ENCODE data around the gene CBX6.
A peak's percentile ranks its signal among the peaks of the same experiment; 100 is the strongest.
"Not testable (repeated sequence)": the region's sequence is repeated elsewhere in the genome, so short reads cannot be mapped to it uniquely, and the experiment has no call there.

CBX6 gene

GRCh38 chr22:38865201-38866023 is 6.6 kb downstream of the CBX6 start:
- no peak overlapping the region for H3K9ac ChIP-seq (ENCODE audit: low read depth, low read length)
- no peaks in the 10 kb centered on the region for H3K9me3 ChIP-seq (ENCODE audit: control insufficient read depth, insufficient read depth, low read length)
- peaks cover 2% of the 10 kb centered on the region for H3K4me1 ChIP-seq (ENCODE audit: control insufficient read depth, insufficient read depth, low read length)
- H3K27me3 ChIP-seq (ENCODE audit: control insufficient read depth, insufficient read depth, low read length), result no peaks in the 10 kb centered on the region
- H3K4me3 ChIP-seq (ENCODE audit: low read depth, low read length), result no peak overlapping the region
- H3K36me3 ChIP-seq (ENCODE audit: control insufficient read depth, insufficient read depth, low read length), result peaks cover 26% of the 10 kb centered on the region

DNA sequence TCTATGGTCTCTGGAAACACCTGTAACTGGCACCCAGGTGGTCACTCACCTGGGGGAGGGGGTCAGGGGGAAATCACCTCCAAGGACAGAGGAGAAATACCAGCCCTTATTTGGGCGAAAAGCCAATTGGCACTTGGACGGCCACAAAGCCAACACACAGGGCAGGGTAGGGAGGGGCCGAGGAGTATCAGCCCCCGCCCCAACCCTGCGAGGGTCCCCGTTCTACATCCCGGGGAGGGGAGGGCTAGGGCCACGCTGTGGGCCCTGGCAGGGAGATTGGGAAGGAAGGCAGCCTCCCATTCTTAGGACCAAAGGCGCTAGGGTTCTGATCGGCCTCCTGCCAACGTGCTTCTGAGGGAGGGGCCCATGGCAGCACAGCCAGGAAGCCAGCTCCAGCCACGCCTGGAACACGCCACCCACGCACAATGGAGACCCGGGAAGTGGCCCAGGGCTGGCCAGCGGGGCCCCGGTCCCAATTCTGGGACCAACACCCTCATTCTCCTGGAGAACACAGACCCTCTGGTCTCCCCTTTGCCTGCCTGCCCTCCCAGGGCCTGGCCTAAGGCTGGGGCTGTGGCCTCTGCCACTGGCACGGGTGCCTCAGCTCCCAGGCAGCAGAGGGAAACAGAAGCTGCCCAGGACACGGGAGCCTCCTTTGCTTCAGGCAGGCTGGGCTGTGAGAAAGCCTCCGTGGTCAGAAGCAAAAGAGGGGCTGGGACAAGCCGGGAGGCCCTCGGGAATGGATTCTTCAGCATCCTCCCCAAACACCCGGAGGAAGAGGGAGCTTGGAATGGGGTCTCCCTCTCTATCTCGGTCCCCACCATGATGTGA is 7.4 kb downstream of the CBX6 start:
- H3K4me1 ChIP-seq (ENCODE audit: control insufficient read depth, insufficient read depth, low read length), result peaks cover 2% of the 10 kb centered on the region
- no peak overlapping the region for H3K4me3 ChIP-seq (ENCODE audit: low read depth, low read length)
- no peaks in the 10 kb centered on the region for H3K9me3 ChIP-seq (ENCODE audit: control insufficient read depth, insufficient read depth, low read length)
- peak overlapping the region; percentile 37 for H3K9ac ChIP-seq (ENCODE audit: low read depth, low read length)
- H3K36me3 ChIP-seq (ENCODE audit: control insufficient read depth, insufficient read depth, low read length), result peaks cover 22% of the 10 kb centered on the region
- H3K27me3 ChIP-seq (ENCODE audit: control insufficient read depth, insufficient read depth, low read length), result no peaks in the 10 kb centered on the region

- no peaks in the 10 kb centered on the region for H3K27me3 ChIP-seq (ENCODE audit: control insufficient read depth, insufficient read depth, low read length)
- H3K4me3 ChIP-seq (ENCODE audit: low read depth, low read length), result no peak overlapping the region
- H3K36me3 ChIP-seq (ENCODE audit: control insufficient read depth, insufficient read depth, low read length), result peaks cover 20% of the 10 kb centered on the region
- H3K9me3 ChIP-seq (ENCODE audit: control insufficient read depth, insufficient read depth, low read length), result no peaks in the 10 kb centered on the region
- no peak overlapping the region for H3K9ac ChIP-seq (ENCODE audit: low read depth, low read length)
- peaks cover 2% of the 10 kb centered on the region for H3K4me1 ChIP-seq (ENCODE audit: control insufficient read depth, insufficient read depth, low read length)
Measured at GRCh38 chr22:38863531-38864131, 8.4 kb downstream of the CBX6 start.

- Histone ChIP-seq H3K9me3 (ENCODE audit: control insufficient read depth, insufficient read depth, low read length) (no peaks in the 10 kb centered on the region), H3K9ac (ENCODE audit: low read depth, low read length) (no peak overlapping the region), H3K27me3 (ENCODE audit: control insufficient read depth, insufficient read depth, low read length) (no peaks in the 10 kb centered on the region), H3K4me3 (ENCODE audit: low read depth, low read length) (no peak overlapping the region), H3K36me3 (ENCODE audit: control insufficient read depth, insufficient read depth, low read length) (peaks cover 14% of the 10 kb centered on the region), H3K4me1 (ENCODE audit: control insufficient read depth, insufficient read depth, low read length) (peaks cover 2% of the 10 kb centered on the region)
Measured at GRCh38 chr22:38862375-38863329, 9.4 kb downstream of the CBX6 start.

DNA sequence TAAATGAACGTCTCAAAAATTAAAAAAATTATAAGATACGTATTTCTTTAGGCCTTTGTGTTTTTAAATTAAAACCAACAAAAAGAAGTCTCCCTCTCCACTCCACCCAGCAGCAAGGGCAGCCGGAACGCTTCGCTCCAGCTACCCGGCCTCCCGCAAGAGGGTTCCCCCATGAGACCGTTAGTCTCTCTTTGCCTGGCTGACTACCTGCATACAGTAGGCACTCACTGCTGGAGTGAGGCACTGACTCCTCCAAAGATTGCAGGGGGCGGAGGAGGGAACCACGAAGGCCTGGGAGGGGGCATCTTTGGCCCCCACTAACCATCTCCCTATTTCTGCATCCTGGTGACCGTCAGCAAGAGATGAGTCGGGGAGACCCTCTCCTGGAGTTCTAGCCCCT is 10.1 kb downstream of the CBX6 start:
- H3K27me3 ChIP-seq (ENCODE audit: control insufficient read depth, insufficient read depth, low read length), result no peaks in the 10 kb centered on the region
- H3K9ac ChIP-seq (ENCODE audit: low read depth, low read length), result no peak overlapping the region
- H3K9me3 ChIP-seq (ENCODE audit: control insufficient read depth, insufficient read depth, low read length), result no peaks in the 10 kb centered on the region
- H3K4me3 ChIP-seq (ENCODE audit: low read depth, low read length), result no peak overlapping the region
- peaks cover 9% of the 10 kb centered on the region for H3K36me3 ChIP-seq (ENCODE audit: control insufficient read depth, insufficient read depth, low read length)
- H3K4me1 ChIP-seq (ENCODE audit: control insufficient read depth, insufficient read depth, low read length), result peaks cover 2% of the 10 kb centered on the region

DNA sequence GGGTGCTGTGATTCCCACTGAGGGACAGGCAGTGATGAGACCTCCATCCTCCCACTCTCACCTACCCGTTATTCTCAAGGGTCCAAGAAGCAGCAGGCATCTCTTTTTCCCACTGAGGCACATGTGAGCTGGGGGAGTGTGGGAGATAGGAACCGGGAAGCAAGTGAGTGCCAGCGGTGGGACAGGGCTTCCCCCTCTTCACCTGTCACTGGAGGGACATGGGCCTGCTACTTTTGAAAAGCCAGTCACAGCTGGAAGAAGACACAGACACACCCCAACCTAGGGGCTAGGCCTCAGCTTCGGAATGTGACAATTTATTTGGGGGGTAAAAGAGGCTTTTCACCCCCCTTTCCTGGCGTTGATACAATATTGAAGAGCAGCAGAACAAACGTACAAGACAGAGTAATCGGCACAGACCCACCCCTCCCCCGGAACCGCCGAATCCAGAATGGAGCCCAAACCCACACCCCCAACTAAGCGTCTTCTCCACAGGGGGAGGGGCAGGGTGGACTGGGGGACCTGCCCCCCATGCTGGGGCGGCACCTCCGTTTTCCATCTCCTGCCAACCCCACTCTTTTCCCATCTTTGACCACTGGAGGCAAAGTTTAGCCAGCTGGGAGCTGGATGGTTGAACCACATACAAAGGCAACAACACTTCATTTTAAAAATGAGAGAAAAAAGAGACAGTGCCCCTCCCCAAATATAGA is 10.7 kb downstream of the CBX6 start:
- Histone ChIP-seq H3K27me3 (ENCODE audit: control insufficient read depth, insufficient read depth, low read length) (no peaks in the 10 kb centered on the region), H3K4me1 (ENCODE audit: control insufficient read depth, insufficient read depth, low read length) (peaks cover 2% of the 10 kb centered on the region)

GRCh38 chr22:38860283-38861169 is 11.5 kb downstream of the CBX6 start:
- Histone ChIP-seq H3K9me3 (ENCODE audit: control insufficient read depth, insufficient read depth, low read length) (no peaks in the 10 kb centered on the region), H3K9ac (ENCODE audit: low read depth, low read length) (no peak overlapping the region), H3K36me3 (ENCODE audit: control insufficient read depth, insufficient read depth, low read length) (peaks cover 4% of the 10 kb centered on the region), H3K4me3 (ENCODE audit: low read depth, low read length) (no peak overlapping the region), H3K4me1 (ENCODE audit: control insufficient read depth, insufficient read depth, low read length) (peaks cover 2% of the 10 kb centered on the region), H3K27me3 (ENCODE audit: control insufficient read depth, insufficient read depth, low read length) (no peaks in the 10 kb centered on the region)

More for the DNA sequence above, 10.7 kb downstream of the CBX6 start:
- Histone ChIP-seq H3K9me3 (ENCODE audit: control insufficient read depth, insufficient read depth, low read length) (no peaks in the 10 kb centered on the region), H3K9ac (ENCODE audit: low read depth, low read length) (no peak overlapping the region), H3K36me3 (ENCODE audit: control insufficient read depth, insufficient read depth, low read length) (peaks cover 9% of the 10 kb centered on the region), H3K4me3 (ENCODE audit: low read depth, low read length) (no peak overlapping the region)

- Histone ChIP-seq H3K4me1 (ENCODE audit: control insufficient read depth, insufficient read depth, low read length) (peaks cover 2% of the 10 kb centered on the region), H3K36me3 (ENCODE audit: control insufficient read depth, insufficient read depth, low read length) (no peaks in the 10 kb centered on the region), H3K9ac (ENCODE audit: low read depth, low read length) (no peak overlapping the region), H3K9me3 (ENCODE audit: control insufficient read depth, insufficient read depth, low read length) (no peaks in the 10 kb centered on the region), H3K4me3 (ENCODE audit: low read depth, low read length) (no peak overlapping the region), H3K27me3 (ENCODE audit: control insufficient read depth, insufficient read depth, low read length) (no peaks in the 10 kb centered on the region)
Measured at GRCh38 chr22:38859581-38860282, 12.3 kb downstream of the CBX6 start.

GRCh38 chr22:38858492-38858891 is 13.5 kb downstream of the CBX6 start:
- Histone ChIP-seq H3K4me1 (ENCODE audit: control insufficient read depth, insufficient read depth, low read length) (peaks cover 2% of the 10 kb centered on the region), H3K36me3 (ENCODE audit: control insufficient read depth, insufficient read depth, low read length) (no peaks in the 10 kb centered on the region), H3K4me3 (ENCODE audit: low read depth, low read length) (no peak overlapping the region), H3K9ac (ENCODE audit: low read depth, low read length) (no peak overlapping the region), H3K27me3 (ENCODE audit: control insufficient read depth, insufficient read depth, low read length) (no peaks in the 10 kb centered on the region), H3K9me3 (ENCODE audit: control insufficient read depth, insufficient read depth, low read length) (no peaks in the 10 kb centered on the region)

- not testable (repeated sequence) for H3K36me3 ChIP-seq (ENCODE audit: control insufficient read depth, insufficient read depth, low read length); H3K9me3 ChIP-seq (ENCODE audit: control insufficient read depth, insufficient read depth, low read length); H3K27me3 ChIP-seq (ENCODE audit: control insufficient read depth, insufficient read depth, low read length); H3K4me1 ChIP-seq (ENCODE audit: control insufficient read depth, insufficient read depth, low read length); H3K4me3 ChIP-seq (ENCODE audit: low read depth, low read length); H3K9ac ChIP-seq (ENCODE audit: low read depth, low read length)
Measured at GRCh38 chr22:38854476-38854875, 17.5 kb downstream of the CBX6 start.

All from iPS-15b (cell line).